Right lobe of liver (tissue), 4 donors: Measurements from ENCODE around the gene CEP85L.

Experiments used
- POLR2A ChIP-seq: fragments of 450-650 bp; IDR thresholded peaks from one replicate; pipeline ENCODE4 v1.6.1; 2017; ENCODE audit warnings: antibody characterized with exemption, mild to moderate bottlenecking
- TF ChIP-seq, protein P1 (sequence below), 4 donors: fragments of 200-600 bp in 3 of 4; fragments of 450-650 bp in 1 of 4; IDR thresholded peaks; one replicate each; pipeline versions ENCODE4 v1.5.1 to v1.8.0; 2016 to 2022; ENCODE audit warnings: antibody characterized with exemption in 4 of 4, mild to moderate bottlenecking in 2 of 4
- donor health status: DM: no; HTN: no; CAD: no.
- donor health status: DM: no; HTN: no; CAD: no.
- donor health status: DM: no; HTN: yes; CAD: no.

DNA sequence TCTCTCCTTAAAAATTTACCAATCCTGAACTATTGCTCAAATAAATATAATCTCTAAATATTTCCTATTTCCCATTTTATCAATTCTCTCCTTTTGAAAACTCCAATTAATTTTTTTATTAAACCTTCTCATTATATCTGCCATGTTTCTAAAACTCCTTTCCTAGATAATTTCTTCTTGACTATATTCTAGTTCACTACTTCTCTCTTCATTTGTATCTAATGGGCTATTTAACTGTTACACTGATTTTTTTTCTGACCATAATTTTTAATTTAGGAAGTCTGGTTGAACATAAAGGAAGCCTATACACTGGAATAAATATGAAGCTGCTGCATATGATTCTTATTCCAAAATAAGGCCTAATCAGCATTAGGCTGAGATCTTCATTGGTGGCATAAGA, 199.6 kb downstream of the CEP85L start:
- TF ChIP-seq, protein P1, sequence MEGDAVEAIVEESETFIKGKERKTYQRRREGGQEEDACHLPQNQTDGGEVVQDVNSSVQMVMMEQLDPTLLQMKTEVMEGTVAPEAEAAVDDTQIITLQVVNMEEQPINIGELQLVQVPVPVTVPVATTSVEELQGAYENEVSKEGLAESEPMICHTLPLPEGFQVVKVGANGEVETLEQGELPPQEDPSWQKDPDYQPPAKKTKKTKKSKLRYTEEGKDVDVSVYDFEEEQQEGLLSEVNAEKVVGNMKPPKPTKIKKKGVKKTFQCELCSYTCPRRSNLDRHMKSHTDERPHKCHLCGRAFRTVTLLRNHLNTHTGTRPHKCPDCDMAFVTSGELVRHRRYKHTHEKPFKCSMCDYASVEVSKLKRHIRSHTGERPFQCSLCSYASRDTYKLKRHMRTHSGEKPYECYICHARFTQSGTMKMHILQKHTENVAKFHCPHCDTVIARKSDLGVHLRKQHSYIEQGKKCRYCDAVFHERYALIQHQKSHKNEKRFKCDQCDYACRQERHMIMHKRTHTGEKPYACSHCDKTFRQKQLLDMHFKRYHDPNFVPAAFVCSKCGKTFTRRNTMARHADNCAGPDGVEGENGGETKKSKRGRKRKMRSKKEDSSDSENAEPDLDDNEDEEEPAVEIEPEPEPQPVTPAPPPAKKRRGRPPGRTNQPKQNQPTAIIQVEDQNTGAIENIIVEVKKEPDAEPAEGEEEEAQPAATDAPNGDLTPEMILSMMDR (IDR thresholded peaks at IDR 0.05): no peak
- no peak for TF ChIP-seq POLR2A
